Stimulated activated CD4-positive, alpha-beta T cell treated with anti-CD3 and anti-CD28 coated beads, TNF-alpha, amount 100 ng/mL, for 1 hour (primary cell): ENCODE results near the gene KCTD17.

Source experiments
- DNase-seq, 3 donors: peaks; one replicate each; pipeline ENCODE4 v3.0.0-alpha.2; 2020; ENCODE audit warnings: low read depth in 3 of 3, low spot score in 1 of 3

KCTD17 gene

DNA sequence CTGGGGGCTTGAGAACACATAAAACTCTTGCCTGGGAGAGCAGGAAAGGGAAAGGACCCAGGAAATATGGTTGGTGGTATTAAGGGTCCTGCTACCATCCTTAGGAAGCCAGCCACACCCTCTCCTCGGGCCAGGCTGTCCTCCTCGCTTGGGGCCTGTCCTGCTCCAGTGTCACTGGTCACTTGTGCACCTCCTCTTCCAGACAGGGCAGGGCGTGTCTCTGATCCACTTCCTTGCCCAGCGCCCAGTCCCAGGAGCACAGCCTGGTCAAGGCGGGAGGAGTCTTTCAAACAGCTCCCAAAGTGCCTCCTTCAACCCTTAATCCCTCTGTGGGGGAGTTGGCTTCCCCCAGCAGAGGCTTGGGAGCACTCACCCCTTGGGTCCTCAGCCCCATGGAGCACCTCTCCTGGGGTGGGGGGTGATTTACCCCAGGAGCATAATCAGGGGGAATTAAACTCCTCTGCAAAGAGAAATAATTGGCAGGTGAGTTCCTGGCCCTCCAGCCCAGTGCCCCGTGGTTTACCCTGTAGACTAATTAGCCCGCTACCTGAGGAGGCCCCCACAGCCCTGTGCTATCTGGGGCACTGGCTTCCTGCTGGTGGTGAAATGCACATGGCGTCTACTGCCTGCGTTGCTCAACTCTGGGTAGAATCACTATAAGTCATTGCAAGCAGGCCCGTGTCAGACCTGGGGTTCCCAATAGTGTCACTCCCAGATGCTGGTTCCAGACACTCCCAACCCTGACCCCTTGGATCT, 49.9 kb downstream of the KCTD17 start:
- DNase-seq, result no peak

DNA sequence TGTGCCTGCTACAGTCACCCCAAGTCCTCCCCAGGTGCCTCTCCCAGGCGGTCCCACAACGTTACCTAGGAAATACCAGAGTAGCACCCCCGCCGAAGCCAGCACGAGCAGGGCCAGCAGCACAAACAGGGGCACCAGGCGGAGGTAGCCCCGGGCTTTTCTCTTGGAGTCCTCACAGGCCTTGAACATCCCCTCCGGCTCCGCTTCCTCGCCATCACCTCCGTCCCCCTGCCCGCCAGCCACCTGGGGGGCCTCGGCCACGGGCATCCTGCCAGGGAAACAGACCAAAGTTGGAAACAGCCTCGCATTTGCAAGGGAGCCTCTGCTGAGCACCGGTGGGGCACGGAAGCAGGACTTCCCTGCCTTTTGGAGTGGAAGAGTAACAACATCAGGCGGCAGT, 51.6 kb downstream of the KCTD17 start:
- no peak for DNase-seq

DNA sequence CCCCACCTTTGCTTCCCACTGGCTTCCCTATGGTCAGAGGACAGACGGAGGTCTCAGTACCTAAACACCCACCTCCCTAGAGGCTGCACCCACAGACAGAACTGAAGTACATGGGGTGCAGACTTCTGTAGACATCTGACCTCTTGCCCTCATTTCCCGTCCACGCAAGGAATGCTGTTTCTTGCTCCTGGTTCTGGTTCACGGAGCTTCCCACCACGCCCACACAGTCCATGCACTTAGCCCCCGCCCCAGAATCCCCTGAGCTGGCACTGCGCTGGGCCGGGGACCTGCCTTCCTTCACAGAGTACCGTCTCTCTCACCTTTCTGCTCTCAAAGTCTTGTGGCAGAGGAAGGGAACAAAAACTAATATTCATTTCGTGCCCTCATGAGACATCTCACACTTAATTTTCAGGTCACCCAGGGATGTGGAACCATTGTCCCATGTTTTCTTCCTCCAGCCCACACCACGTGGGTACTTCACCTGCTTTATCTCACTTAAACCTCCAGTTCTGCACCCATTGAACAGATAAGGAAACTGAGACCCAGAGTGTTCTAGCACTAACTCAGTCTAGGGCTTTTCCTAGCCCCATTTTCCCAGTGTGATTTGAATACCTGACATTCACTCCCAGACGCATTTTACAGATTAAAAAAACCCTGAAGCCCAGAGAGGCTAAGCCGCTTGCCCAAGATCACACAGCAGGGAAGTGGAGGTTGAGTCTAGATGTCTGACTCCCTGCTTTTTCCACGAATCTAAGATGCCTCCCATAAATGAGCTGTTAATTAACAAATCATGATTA, 52.3 kb downstream of the KCTD17 start:
- no peak for DNase-seq

DNA sequence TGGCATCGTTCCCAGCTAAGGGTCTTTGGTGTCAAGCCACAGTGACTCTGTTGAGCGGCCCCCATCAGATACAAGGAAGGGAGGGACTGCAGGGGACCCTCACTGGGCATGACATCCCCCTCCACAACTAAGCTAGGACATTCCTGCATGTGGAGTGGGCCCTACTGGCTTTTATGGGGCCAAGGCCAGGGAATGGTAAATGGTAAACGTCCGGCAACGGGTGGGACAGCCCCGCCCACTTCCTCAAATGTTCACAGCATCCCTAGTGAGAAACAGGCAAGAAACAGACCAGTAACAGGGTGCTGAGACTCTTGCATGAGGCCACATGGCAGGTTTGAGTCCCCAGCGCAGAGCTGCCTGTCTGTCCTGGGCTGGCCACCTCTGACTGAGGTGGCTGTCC, 53.6 kb downstream of the KCTD17 start:
- no peak for DNase-seq

DNA sequence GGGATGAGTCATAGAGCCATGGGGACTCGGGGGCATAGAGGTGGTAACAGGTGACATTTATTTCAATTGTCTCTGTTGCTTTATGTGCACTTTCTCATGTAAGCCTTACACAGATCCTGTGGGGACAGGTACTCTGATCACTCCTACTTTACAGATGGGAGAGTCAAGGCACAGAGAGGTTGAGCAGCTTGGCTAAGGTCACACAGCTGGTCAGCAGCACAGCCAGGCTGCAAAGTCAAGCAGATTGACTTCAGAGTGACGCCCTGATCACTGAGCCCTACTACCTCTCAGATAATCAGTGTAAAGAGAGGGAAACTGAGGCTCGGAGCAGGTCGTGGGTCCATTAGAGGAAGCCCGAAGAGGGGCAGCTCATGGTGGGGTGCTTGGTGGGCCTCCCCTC, 54.4 kb downstream of the KCTD17 start:
- no peak for DNase-seq

DNA sequence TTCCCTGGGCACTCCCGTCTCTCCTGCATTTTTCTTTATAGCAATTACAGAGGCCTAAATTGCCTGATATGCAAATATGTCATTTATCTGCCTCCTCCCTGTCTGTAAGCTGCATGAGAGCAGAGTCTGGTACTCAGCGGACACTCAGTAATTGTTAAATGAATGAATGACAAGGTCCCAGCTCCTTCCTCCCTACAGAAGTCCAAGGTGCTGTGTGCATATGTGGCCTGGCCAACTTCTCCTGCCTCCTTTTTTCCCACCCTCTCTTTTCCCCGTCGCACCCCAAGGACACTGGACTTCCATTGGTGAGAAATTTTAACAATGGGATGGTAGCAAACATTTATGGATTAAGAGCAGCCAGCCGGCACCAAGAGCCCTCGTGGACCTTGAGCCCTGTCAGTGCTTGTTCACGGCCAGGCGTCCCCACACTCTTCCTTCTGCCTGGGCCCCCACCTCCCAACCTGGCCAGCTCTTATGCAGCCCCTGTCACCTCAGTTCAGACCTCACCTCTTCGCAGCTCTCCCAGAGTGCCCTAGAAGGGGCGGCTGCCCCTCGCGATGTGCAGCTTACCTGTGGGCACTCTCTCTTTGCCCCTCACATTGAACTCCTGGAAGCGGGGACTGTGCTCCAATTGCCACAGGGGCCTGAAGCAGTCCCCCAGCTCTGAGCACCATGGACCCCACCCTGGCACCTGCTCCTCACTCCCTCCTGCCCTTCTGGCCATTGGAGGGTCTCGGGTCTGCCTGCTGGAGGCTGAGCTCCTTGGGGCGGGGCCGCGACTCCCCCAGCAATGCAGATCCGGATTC, 56.5 kb downstream of the KCTD17 start:
- DNase-seq, result no peak

DNA sequence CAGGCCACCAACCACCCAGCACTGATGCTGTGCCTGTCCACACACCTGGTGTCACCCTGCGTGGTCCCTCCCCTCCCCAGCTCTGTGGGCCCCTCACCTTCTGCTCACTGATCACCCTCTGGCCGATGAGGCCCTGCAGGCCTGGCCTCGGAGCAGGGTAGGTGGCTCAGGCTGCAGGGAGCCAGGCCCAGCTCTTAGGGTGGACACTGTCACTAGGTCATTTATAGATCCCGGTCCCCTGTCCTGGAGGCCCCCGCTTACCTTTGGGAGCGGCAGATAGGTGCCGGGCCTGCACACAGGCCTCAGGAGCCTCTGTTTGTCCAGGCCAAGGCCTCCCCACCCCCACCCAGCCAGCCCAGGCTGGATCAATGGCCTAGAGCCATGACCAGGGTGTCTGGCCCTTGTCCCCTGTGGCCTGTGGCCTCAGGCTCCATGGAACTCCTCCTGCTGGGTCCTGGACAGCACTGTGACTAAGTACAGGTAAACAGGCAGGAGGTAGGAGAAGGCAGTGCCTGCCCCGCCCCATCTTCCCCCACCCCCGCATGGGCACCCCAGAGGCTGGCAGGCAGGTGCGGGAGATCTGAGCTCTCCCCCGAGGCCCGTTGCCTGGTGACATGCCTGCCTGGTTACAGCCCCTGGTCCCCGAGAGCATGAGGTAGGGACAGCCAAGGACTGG, 57.8 kb downstream of the KCTD17 start, which contains the start of gene TMPRSS6:
TMPRSS6 (minus strand) TSS at position 472 of the 676 bp plus-strand sequence. CDS start 6,296 bp downstream, outside the sequence.
- no peak for DNase-seq

DNA sequence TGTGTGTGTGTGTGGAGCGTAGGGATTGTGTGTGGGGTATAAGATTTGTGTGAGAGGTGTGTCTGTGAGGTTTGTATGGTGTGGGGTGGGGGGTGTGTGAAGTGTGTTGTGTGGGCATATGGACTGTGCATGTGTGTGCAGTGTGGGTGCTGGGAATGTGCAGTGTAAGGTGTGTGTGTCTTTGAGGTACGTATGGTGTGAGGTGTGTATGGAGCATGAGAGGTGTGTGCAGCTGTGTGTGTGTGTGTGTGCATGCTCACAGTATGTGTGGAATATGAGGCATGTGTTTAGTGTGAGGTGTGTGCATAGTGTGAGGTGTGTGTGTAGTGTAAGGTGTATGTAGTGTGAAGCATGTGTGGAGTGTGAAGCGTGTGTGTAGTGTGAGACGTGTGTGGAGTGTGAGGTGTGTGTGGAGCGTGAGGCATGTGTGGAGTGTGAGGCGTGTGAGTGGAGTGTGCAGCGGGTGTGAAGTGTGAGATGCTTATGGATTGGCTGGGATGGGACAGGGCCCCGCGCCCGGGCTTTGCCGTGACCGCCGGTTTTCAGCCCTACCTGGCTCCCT, 59.7 kb downstream of the KCTD17 start:
- DNase-seq, result no peak

DNA sequence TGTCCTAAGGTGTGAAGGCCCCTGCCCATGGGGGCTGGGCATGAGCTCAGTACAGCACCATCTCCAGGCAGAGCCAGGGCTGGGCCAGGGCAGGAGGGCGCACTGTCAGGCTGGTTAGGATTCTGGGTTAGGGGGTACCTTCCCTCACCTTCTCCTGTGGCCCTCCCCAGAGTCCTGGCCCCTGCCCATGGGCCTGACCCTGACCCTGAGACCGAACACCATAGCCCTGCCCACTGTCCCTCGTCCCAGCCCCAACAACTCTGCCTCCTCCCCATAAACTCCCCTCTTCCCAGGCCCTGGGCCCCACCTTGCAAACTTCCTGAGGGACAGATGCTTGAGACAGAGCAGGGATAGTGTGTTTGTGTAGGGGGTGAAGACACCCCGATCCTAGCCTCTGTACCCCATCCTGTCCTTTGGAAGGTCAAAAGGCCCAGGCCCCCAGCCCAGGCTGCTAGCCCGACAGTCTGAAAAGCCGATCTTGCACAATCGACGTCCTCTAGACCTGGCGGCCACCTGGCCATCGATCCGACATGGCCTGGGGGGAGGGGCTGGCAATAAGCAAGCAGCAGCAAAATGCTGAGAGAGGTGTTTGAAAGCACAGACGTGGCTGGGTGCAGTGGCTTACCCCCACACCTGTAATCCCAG, 60.7 kb downstream of the KCTD17 start:
- DNase-seq, result no peak
